ENCODE measurements around the gene BFSP1.

BFSP1 gene

DNA sequence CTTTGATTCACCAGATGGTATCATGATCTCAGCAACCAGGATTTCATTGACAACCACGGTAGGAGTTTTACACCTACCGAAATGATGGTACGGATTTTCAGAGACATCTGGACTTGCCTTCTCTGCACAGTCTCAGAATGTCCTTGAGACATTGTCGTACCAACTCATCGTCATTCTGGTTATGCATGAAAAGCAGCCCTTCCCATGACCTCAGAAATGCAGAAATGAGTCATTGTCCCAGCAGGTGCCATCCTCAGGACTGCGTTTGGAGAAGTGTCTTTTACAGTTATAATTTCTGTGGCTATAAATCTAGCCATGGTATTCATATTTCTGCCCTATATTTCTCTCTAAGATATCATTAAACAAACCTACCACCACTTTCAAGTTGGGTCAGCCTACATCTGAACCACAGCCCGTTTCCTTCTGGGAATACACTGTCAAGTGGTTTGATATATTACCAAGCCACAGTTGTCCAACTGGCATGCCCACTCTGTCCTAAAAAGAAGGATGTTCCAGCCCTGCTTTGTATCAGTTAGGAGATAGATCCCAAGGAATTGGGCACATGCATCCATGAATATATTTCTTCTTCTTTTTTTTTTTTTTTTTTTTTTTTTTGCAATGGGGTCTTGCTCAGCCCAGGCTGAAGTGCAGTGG is 7.5 kb upstream of the BFSP1 start:
- no peaks in the 10 kb centered on the region for H3K4me1 ChIP-seq (ENCODE audit: control insufficient read depth in 1 of 2, insufficient read depth in 2 of 2, low read length in 2 of 2)
- peaks cover 0 to 2% of the 10 kb centered on the region in 2 donors for H3K27me3 ChIP-seq (ENCODE audit: control insufficient read depth in 1 of 2, insufficient read depth in 2 of 2, low read length in 2 of 2)
- H3K4me3 ChIP-seq (ENCODE audit: low read depth in 1 of 2, low read length in 2 of 2) = no peak overlapping the region
- H3K9ac ChIP-seq (ENCODE audit: low read depth in 1 of 2, low read length in 2 of 2) = no peak overlapping the region
- no peak overlapping the region for H3K27ac ChIP-seq (ENCODE audit: low read depth, low read length)
- H3K36me3 ChIP-seq (ENCODE audit: control insufficient read depth in 1 of 2, insufficient read depth in 2 of 2, low read length in 2 of 2) = no peaks in the 10 kb centered on the region
- H3K9me3 ChIP-seq (ENCODE audit: control insufficient read depth in 1 of 2, low read length in 2 of 2) = no peaks in the 10 kb centered on the region

DNA sequence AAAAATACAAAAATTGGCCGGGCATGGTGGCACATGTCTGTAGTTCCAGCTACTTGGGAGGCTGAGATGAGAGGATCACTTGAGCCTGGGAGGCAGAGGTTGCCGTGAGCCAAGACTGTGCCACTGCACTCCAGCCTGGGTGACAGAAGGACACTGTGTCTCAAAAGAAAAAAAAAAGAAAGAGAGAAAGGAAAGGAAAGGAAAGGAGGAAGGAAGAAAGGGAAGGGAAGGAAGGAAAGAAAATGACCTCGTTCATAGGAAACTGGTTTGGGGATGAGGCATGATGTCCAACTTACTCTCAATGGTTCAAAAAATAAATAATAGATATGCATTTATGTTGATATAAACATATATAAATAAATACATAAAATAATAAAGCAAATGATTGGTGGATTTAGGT is 6.8 kb upstream of the BFSP1 start:
- Histone ChIP-seq H3K4me3 (ENCODE audit: low read depth in 1 of 2, low read length in 2 of 2) (no peak overlapping the region), H3K4me1 (ENCODE audit: control insufficient read depth in 1 of 2, insufficient read depth in 2 of 2, low read length in 2 of 2) (no peaks in the 10 kb centered on the region), H3K27me3 (ENCODE audit: control insufficient read depth in 1 of 2, insufficient read depth in 2 of 2, low read length in 2 of 2) (peaks cover 0 to 2% of the 10 kb centered on the region in 2 donors), H3K36me3 (ENCODE audit: control insufficient read depth in 1 of 2, insufficient read depth in 2 of 2, low read length in 2 of 2) (no peaks in the 10 kb centered on the region), H3K27ac (ENCODE audit: low read depth, low read length) (no peak overlapping the region), H3K9ac (ENCODE audit: low read depth in 1 of 2, low read length in 2 of 2) (no peak overlapping the region), H3K9me3 (ENCODE audit: control insufficient read depth in 1 of 2, low read length in 2 of 2) (no peaks in the 10 kb centered on the region)

DNA sequence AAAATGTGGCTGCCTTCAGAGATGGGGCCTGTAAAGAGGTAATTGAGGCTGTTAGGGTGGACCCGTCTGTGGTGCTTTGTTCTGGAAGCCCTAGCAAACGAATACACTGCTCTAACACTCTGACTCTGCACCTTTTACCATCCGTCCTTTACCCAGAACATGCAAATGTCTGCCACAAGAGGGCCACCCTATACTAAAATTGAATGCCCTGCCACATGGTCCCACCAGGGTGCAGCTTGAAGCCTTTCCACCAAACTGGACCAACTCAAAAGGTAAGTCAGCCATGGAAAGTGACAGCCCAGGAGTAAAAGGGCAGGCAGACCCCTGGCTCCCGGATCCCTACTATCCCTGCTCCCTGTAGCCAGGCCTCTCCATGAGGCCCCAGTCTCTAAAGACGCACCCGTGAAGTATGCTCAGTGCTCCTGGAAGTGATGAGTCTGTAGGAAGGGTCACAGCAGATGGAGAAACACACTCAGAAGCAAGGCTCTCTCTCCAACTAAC is 5.8 kb upstream of the BFSP1 start:
- Histone ChIP-seq H3K27ac (ENCODE audit: low read depth, low read length) (no peak overlapping the region), H3K4me1 (ENCODE audit: control insufficient read depth in 1 of 2, insufficient read depth in 2 of 2, low read length in 2 of 2) (peaks cover 0 to under 1% of the 10 kb centered on the region in 2 donors), H3K9ac (ENCODE audit: low read depth in 1 of 2, low read length in 2 of 2) (no peak overlapping the region), H3K36me3 (ENCODE audit: control insufficient read depth in 1 of 2, insufficient read depth in 2 of 2, low read length in 2 of 2) (no peaks in the 10 kb centered on the region), H3K27me3 (ENCODE audit: control insufficient read depth in 1 of 2, insufficient read depth in 2 of 2, low read length in 2 of 2) (peaks cover 0 to 2% of the 10 kb centered on the region in 2 donors), H3K9me3 (ENCODE audit: control insufficient read depth in 1 of 2, low read length in 2 of 2) (no peaks in the 10 kb centered on the region), H3K4me3 (ENCODE audit: low read depth in 1 of 2, low read length in 2 of 2) (no peak overlapping the region)

DNA sequence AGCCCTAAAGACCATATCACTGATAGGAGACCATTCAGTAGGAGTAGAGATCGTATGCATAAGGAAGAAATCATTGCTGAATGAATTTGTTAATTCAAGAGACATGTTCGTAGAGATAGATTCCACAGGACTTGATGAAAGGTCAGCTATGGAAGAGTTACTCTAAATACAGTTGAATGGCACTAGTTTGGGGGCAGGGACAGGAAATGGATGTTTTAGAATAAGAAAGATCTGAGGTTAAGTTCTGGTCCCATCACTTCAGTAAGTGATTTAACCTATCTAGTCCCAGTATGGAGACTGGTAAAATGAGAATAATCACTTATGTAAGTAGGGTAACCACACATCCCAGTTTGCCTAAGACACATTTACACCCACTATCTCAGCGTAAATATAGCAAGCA is 2.9 kb upstream of the BFSP1 start:
- no peak overlapping the region for H3K27ac ChIP-seq (ENCODE audit: low read depth, low read length)
- no peaks in the 10 kb centered on the region for H3K9me3 ChIP-seq (ENCODE audit: control insufficient read depth in 1 of 2, low read length in 2 of 2)
- no peaks in the 10 kb centered on the region for H3K36me3 ChIP-seq (ENCODE audit: control insufficient read depth in 1 of 2, insufficient read depth in 2 of 2, low read length in 2 of 2)
- no peak overlapping the region for H3K9ac ChIP-seq (ENCODE audit: low read depth in 1 of 2, low read length in 2 of 2)
- peaks cover 6 to 11% of the 10 kb centered on the region in 2 donors for H3K4me1 ChIP-seq (ENCODE audit: control insufficient read depth in 1 of 2, insufficient read depth in 2 of 2, low read length in 2 of 2)
- peaks cover 0 to 3% of the 10 kb centered on the region in 2 donors for H3K27me3 ChIP-seq (ENCODE audit: control insufficient read depth in 1 of 2, insufficient read depth in 2 of 2, low read length in 2 of 2)
- H3K4me3 ChIP-seq (ENCODE audit: low read depth in 1 of 2, low read length in 2 of 2) = no peak overlapping the region

DNA sequence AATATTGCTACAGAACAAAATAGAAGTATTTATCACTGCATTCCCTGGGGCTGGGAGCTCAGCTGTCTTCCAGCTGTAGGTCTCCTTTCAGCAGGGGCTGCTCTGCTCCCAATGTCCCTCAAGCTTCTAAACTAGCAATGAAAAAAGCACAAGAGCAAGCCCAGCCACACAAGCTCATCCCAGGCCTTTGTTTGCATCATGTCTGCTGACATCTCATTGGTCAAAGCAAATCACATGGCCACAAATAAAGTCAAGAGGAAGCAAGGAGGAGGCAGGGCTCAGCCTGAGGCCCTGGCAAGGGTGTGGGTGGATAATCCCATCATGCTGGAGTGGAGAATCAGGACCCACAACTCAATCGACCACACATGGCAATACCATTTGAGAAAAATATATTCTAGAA is 2.2 kb upstream of the BFSP1 start:
- Histone ChIP-seq H3K9ac (ENCODE audit: low read depth in 1 of 2, low read length in 2 of 2) (no peak overlapping the region), H3K4me1 (ENCODE audit: control insufficient read depth in 1 of 2, insufficient read depth in 2 of 2, low read length in 2 of 2) (peaks cover 6 to 11% of the 10 kb centered on the region in 2 donors), H3K36me3 (ENCODE audit: control insufficient read depth in 1 of 2, insufficient read depth in 2 of 2, low read length in 2 of 2) (no peaks in the 10 kb centered on the region), H3K4me3 (ENCODE audit: low read depth in 1 of 2, low read length in 2 of 2) (no peak overlapping the region), H3K9me3 (ENCODE audit: control insufficient read depth in 1 of 2, low read length in 2 of 2) (no peaks in the 10 kb centered on the region), H3K27ac (ENCODE audit: low read depth, low read length) (no peak overlapping the region), H3K27me3 (ENCODE audit: control insufficient read depth in 1 of 2, insufficient read depth in 2 of 2, low read length in 2 of 2) (peaks cover 0 to 3% of the 10 kb centered on the region in 2 donors)

DNA sequence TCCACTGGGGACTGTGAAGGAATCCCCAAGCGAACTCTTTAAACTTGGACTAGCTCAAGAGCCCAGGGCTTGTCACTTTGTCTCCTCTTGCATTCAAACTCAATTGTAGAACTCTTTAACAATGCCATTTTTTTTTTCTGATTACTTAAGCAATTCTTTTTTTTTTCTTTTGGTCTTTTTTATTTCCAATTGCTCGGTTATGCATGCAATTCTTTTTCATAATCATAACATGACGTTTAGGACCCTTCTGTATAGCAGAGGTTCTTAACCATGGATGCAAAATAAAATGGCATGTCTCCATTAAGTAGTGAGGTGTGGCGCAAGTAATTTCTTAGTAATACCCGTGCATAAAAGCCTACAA is 466 bp upstream of the BFSP1 start:
- Histone ChIP-seq H3K9ac (ENCODE audit: low read depth in 1 of 2, low read length in 2 of 2) (peak overlapping the region; percentile 22 to 51), H3K36me3 (ENCODE audit: control insufficient read depth in 1 of 2, insufficient read depth in 2 of 2, low read length in 2 of 2) (no peaks in the 10 kb centered on the region), H3K27me3 (ENCODE audit: control insufficient read depth in 1 of 2, insufficient read depth in 2 of 2, low read length in 2 of 2) (peaks cover 0 to 3% of the 10 kb centered on the region in 2 donors), H3K4me1 (ENCODE audit: control insufficient read depth in 1 of 2, insufficient read depth in 2 of 2, low read length in 2 of 2) (peaks cover 6 to 11% of the 10 kb centered on the region in 2 donors), H3K9me3 (ENCODE audit: control insufficient read depth in 1 of 2, low read length in 2 of 2) (no peaks in the 10 kb centered on the region), H3K4me3 (ENCODE audit: low read depth in 1 of 2, low read length in 2 of 2) (peak overlapping the region; percentile 62 to 69), H3K27ac (ENCODE audit: low read depth, low read length) (no peak overlapping the region)

DNA sequence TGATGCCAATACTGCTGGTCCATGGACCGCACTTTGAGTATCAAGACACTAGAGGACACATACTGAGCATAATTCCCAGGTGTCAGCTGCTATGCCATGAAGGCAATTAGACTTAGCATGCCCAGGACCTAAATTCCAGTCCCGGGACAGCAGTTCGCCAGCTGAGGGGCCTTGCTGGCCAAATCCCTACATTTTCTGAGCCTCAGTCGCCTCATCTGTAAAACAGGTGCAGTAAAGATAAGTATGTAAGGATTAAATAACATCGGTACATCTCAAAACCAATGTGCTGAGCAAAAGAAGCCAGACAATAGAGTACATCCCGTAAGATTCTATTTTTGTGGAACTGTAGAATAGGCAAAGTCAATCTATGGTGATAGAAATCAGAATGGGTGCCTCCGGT is 1.0 kb downstream of the BFSP1 start:
- no peaks in the 10 kb centered on the region for H3K9me3 ChIP-seq (ENCODE audit: control insufficient read depth in 1 of 2, low read length in 2 of 2)
- no peak overlapping the region for H3K27ac ChIP-seq (ENCODE audit: low read depth, low read length)
- H3K4me1 ChIP-seq (ENCODE audit: control insufficient read depth in 1 of 2, insufficient read depth in 2 of 2, low read length in 2 of 2) = peaks cover 6 to 11% of the 10 kb centered on the region in 2 donors
- no peaks in the 10 kb centered on the region for H3K36me3 ChIP-seq (ENCODE audit: control insufficient read depth in 1 of 2, insufficient read depth in 2 of 2, low read length in 2 of 2)
- H3K4me3 ChIP-seq (ENCODE audit: low read depth in 1 of 2, low read length in 2 of 2) = no peak overlapping the region
- H3K9ac ChIP-seq (ENCODE audit: low read depth in 1 of 2, low read length in 2 of 2) = no peak overlapping the region
- H3K27me3 ChIP-seq (ENCODE audit: control insufficient read depth in 1 of 2, insufficient read depth in 2 of 2, low read length in 2 of 2) = peaks cover 0 to 3% of the 10 kb centered on the region in 2 donors

DNA sequence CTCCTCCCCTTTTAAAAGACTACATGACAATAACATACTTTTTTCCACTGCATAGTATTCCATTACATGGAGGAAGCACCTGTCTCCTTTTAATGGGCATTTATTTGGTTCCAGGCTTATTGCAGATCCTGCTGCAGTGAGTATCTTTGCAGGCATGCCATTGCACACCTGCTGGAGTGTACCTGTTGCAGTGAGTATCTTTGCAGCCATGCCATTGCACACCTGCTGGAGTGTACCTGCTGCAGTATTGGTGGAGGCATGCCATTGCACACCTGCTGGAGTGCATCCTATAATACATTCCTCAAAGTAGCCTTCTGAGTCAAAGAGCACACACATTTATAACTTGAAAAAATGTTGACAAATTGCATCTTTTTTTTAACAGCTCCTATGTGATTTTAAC is 1.6 kb downstream of the BFSP1 start:
- peaks cover 6 to 11% of the 10 kb centered on the region in 2 donors for H3K4me1 ChIP-seq (ENCODE audit: control insufficient read depth in 1 of 2, insufficient read depth in 2 of 2, low read length in 2 of 2)
- H3K36me3 ChIP-seq (ENCODE audit: control insufficient read depth in 1 of 2, insufficient read depth in 2 of 2, low read length in 2 of 2) = no peaks in the 10 kb centered on the region
- H3K27me3 ChIP-seq (ENCODE audit: control insufficient read depth in 1 of 2, insufficient read depth in 2 of 2, low read length in 2 of 2) = peaks cover 0 to 3% of the 10 kb centered on the region in 2 donors
- H3K9me3 ChIP-seq (ENCODE audit: control insufficient read depth in 1 of 2, low read length in 2 of 2) = no peaks in the 10 kb centered on the region
- no peak overlapping the region for H3K9ac ChIP-seq (ENCODE audit: low read depth in 1 of 2, low read length in 2 of 2)
- no peak overlapping the region for H3K4me3 ChIP-seq (ENCODE audit: low read depth in 1 of 2, low read length in 2 of 2)
- no peak overlapping the region for H3K27ac ChIP-seq (ENCODE audit: low read depth, low read length)

DNA sequence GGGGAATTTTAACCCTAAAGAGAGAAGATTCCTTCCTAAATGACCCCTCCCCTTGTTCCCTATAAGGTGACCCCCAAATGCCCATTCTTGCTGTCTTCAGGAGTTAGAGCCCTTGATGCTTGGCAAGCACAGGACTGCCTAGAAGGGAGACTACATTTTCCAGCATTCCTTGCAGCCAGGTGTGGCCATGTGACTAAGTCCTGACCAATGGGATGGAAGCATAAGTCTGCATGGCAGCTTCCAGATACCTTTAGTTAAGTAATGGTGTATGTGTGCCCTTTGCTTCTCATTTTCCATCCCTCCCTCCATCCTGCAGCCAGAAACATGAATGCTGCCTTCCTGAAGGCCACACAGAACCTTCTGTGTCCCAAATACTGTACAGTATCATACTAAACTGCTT is 5.5 kb downstream of the BFSP1 start:
- Histone ChIP-seq H3K36me3 (ENCODE audit: control insufficient read depth in 1 of 2, insufficient read depth in 2 of 2, low read length in 2 of 2) (no peaks in the 10 kb centered on the region), H3K9me3 (ENCODE audit: control insufficient read depth in 1 of 2, low read length in 2 of 2) (no peaks in the 10 kb centered on the region), H3K27ac (ENCODE audit: low read depth, low read length) (no peak overlapping the region), H3K9ac (ENCODE audit: low read depth in 1 of 2, low read length in 2 of 2) (no peak overlapping the region), H3K4me3 (ENCODE audit: low read depth in 1 of 2, low read length in 2 of 2) (no peak overlapping the region), H3K27me3 (ENCODE audit: control insufficient read depth in 1 of 2, insufficient read depth in 2 of 2, low read length in 2 of 2) (peaks cover 0 to 3% of the 10 kb centered on the region in 2 donors), H3K4me1 (ENCODE audit: control insufficient read depth in 1 of 2, insufficient read depth in 2 of 2, low read length in 2 of 2) (peaks cover 0 to 3% of the 10 kb centered on the region in 2 donors)

DNA sequence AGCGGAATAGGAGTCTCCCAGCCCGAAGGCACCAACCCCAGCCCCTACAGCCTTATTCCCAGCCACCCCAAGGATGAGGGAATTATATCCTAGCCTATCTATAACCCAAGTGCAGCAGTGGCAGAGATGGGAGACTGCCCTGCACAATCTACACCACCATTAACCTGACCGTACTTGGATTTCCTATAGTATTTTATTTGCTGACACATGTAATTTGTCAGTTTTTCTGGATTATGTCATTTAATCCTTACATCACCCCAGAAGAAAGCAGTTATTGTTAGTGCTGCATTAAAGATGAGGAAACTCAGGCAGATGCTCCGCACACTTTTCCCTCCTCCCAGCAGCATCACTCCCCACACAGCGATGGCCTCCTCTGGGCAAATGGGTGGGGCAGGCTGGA is 6.0 kb downstream of the BFSP1 start:
- Histone ChIP-seq H3K9me3 (ENCODE audit: control insufficient read depth in 1 of 2, low read length in 2 of 2) (no peaks in the 10 kb centered on the region), H3K36me3 (ENCODE audit: control insufficient read depth in 1 of 2, insufficient read depth in 2 of 2, low read length in 2 of 2) (no peaks in the 10 kb centered on the region), H3K27ac (ENCODE audit: low read depth, low read length) (no peak overlapping the region), H3K4me3 (ENCODE audit: low read depth in 1 of 2, low read length in 2 of 2) (no peak overlapping the region), H3K4me1 (ENCODE audit: control insufficient read depth in 1 of 2, insufficient read depth in 2 of 2, low read length in 2 of 2) (no peaks in the 10 kb centered on the region), H3K9ac (ENCODE audit: low read depth in 1 of 2, low read length in 2 of 2) (no peak overlapping the region), H3K27me3 (ENCODE audit: control insufficient read depth in 1 of 2, insufficient read depth in 2 of 2, low read length in 2 of 2) (peaks cover 0 to 3% of the 10 kb centered on the region in 2 donors)
